GM12878 (cell line): ENCODE measurements around the gene NFIX. TPM values are rescaled to one million over a fixed set of nuclear protein-coding genes. Genes with fewer than 3 reads are reported as not detected.

Source experiments
- ATAC-seq: fragments of 200-7000 bp; cut with Tn5 transposase; 3 replicates; pipeline ENCODE4 v1.9.1; 2020; ENCODE audit warnings: mild to moderate bottlenecking, moderate library complexity
- BruUV-seq: library from RNA; stranded (reverse); fragments of 400-500 nt; replicated peaks from 2 replicates; lab custom pipeline; 2021; lab: Mats Ljungman, UMichigan
- CTCF ChIA-PET: fragments of 300-600 bp; sonication (Branson Sonifier 250); formaldehyde crosslinking; extraction: SDS; loops from one replicate; lab custom pipeline; 2021; ENCODE audit warnings: inconsistent platforms; lab: Yijun Ruan, JAX
- POLR2A ChIA-PET: fragments of 350-600 bp; formaldehyde crosslinking; extraction: SDS; loops from one replicate; lab custom pipeline; 2021; ENCODE audit warnings: inconsistent platforms; lab: Charles Lee
- RAD21 ChIA-PET: fragments of 300-600 bp; sonication (Branson Sonifier 250); formaldehyde crosslinking; loops from one replicate; lab custom pipeline; 2023; ENCODE audit warnings: antibody characterized with exemption; ENCODE audit not compliant: unreplicated experiment; lab: Charles Lee
- SMC1A ChIA-PET: fragments of 300-600 bp; sonication (Branson Sonifier 250); formaldehyde crosslinking; loops from one replicate; lab custom pipeline; 2023; ENCODE audit not compliant: unreplicated experiment, uncharacterized antibody; lab: Charles Lee
- DNase-seq: peaks from one replicate; pipeline ENCODE4 v3.0.0-alpha.2; 2011; ENCODE audit warnings: low read depth, low spot score
- FAIRE-seq: peaks from 3 replicates; lab custom pipeline; 2011; peaks lifted over from hg19 to GRCh38; lab: Jason Lieb, UNC
- H2AFZ ChIP-seq: 2 replicates; pipeline ENCODE4 v1.6.0; 2011; ENCODE audit warnings: low read depth, low read length, control low read depth; ENCODE audit not compliant: control insufficient read depth
- H3K27ac ChIP-seq: 2 replicates; pipeline ENCODE4 v1.5.1; 2011; ENCODE audit warnings: control low read depth; ENCODE audit not compliant: control insufficient read depth, insufficient read depth
- H3K27me3 ChIP-seq, 2 experiments: replicated peaks in 1 of 2; 2 replicates each; pipeline versions ENCODE4 v1.6.0 to v1.6.1; 2011; ENCODE audit warnings: low read length in 1 of 2; ENCODE audit not compliant: control insufficient read depth in 2 of 2, insufficient read depth in 2 of 2
- H3K36me3 ChIP-seq, 2 experiments: 2 replicates each; pipeline ENCODE4 v1.5.1; 2011; ENCODE audit warnings: low read length in 1 of 2; ENCODE audit not compliant: control insufficient read depth in 2 of 2, insufficient read depth in 2 of 2
- H3K4me1 ChIP-seq: 2 replicates; pipeline ENCODE4 v1.6.1; 2011; ENCODE audit warnings: mild to moderate bottlenecking, low read length, moderate library complexity, mixed read lengths; ENCODE audit not compliant: control insufficient read depth, insufficient read depth
- H3K4me2 ChIP-seq: 2 replicates; pipeline ENCODE4 v1.6.0; 2011; ENCODE audit warnings: control low read depth; ENCODE audit not compliant: control insufficient read depth, insufficient read depth
- H3K4me3 ChIP-seq: fragments of 200-600 bp; sonication (generic); 2 replicates; pipeline ENCODE4 v1.5.1; 2016
- H3K79me2 ChIP-seq: 2 replicates; pipeline ENCODE4 v1.6.0; 2011; ENCODE audit warnings: low read length; ENCODE audit not compliant: control insufficient read depth, insufficient read depth
- H3K9ac ChIP-seq: 2 replicates; pipeline ENCODE4 v1.8.0; 2011; ENCODE audit warnings: low read length, control low read depth, mixed read lengths; ENCODE audit not compliant: control insufficient read depth, insufficient read depth
- H3K9me3 ChIP-seq: replicated peaks from 3 replicates; pipeline ENCODE4 v1.5.1; 2011; ENCODE audit warnings: mild to moderate bottlenecking, low read length; ENCODE audit not compliant: control insufficient read depth, insufficient read depth
- H4K20me1 ChIP-seq: 2 replicates; pipeline ENCODE4 v1.6.0; 2011; ENCODE audit not compliant: control insufficient read depth, insufficient read depth
- CBX5 ChIP-seq: sonication (generic); IDR thresholded peaks from 2 replicates; pipeline ENCODE4 v1.6.1; 2016; ENCODE audit warnings: low read depth, moderate library complexity, mild to moderate bottlenecking, inconsistent platforms
- KDM1A ChIP-seq: fragments of 200-600 bp; sonication (generic); IDR thresholded peaks from 2 replicates; pipeline ENCODE4 v1.6.1; 2016; ENCODE audit warnings: borderline replicate concordance
- MYB ChIP-seq: fragments of 150-350 bp; IDR thresholded peaks from 2 replicates; pipeline ENCODE4 v1.6.1; 2014; ENCODE audit warnings: mild to moderate bottlenecking, low read depth, low read length, borderline replicate concordance
- PAX8 ChIP-seq: fragments of 450-650 bp; IDR thresholded peaks from 2 replicates; pipeline ENCODE4 v1.6.1; 2017; ENCODE audit warnings: mild to moderate bottlenecking, moderate library complexity
- RB1 ChIP-seq: fragments of 450-650 bp; formaldehyde crosslinking; IDR thresholded peaks from 2 replicates; pipeline ENCODE4 v1.6.1; 2017; ENCODE audit warnings: mild to moderate bottlenecking, borderline replicate concordance
- SUZ12 ChIP-seq: fragments of 200-600 bp; sonication (generic); IDR thresholded peaks from one replicate; pipeline ENCODE4 v1.6.1; 2018; ENCODE audit warnings: antibody characterized with exemption, mild to moderate bottlenecking; ENCODE audit not compliant: unreplicated experiment
- ZBED1 ChIP-seq: IDR thresholded peaks from 2 replicates; pipeline ENCODE4 v1.6.1; 2016; ENCODE audit warnings: borderline replicate concordance
- WGBS: methylation state at CpG from one replicate; pipeline ENCODE4 v1.1.6; 2016; ENCODE audit warnings: low lambda C conversion rate; ENCODE audit not compliant: insufficient replicate concordance, insufficient coverage; ENCODE audit errors: missing lambda C conversion rate; 5-methylcytosine and 5-hydroxymethylcytosine counted together
- in situ Hi-C: fragments of 300-500 bp; cut with MboI; formaldehyde crosslinking; loops from 9 replicates; pipeline ENCODE4 v1.14.3; 2018; ENCODE audit warnings: mixed read lengths
- intact Hi-C: fragments of 100-400 bp; cut with micrococcal nuclease; formaldehyde crosslinking; loops from one replicate; pipeline ENCODE4 v1.14.2; 2022; ENCODE audit not compliant: unreplicated experiment
- polyA plus RNA-seq, 11 experiments: library from polyadenylated mRNA; depleted of rRNA in 4 of 11; unstranded in 6 of 11; stranded (reverse) in 5 of 11; fragments of >200 nt; fragmentation: Nextera tagmentation in 4 of 11; fragmentation: Illumina TruSeq in 1 of 11; extraction: Ambion mirVana in 4 of 11; extraction: Trizol in 1 of 11; gene quantifications; 1 replicate in 1 of 11; 2 replicates in 10 of 11; pipeline versions ENCODE4 v1.2.1 to v1.2.3, GENCODE V29; 2011 to 2016; ENCODE audit warnings: inconsistent platforms in 2 of 11, missing spikeins in 2 of 11, low read depth in 1 of 11
- total RNA-seq, 4 experiments: library from RNA; depleted of rRNA in 3 of 4; stranded (reverse); fragments of >200 nt in 3 of 4; fragmentation: Illumina TruSeq in 1 of 4; extraction: Trizol in 1 of 4; gene quantifications; 2 replicates each; pipeline versions ENCODE4 v1.2.1 to v1.2.3, GENCODE V29; 2013 to 2021

The NFIX gene
- total and polyA plus RNA-seq, 10 of the 15 experiments (the other 5 are each of a cell fraction or from before 2014, with no cell fraction given): 0.02 to 2.2 (median 0.28) TPM

DNA sequence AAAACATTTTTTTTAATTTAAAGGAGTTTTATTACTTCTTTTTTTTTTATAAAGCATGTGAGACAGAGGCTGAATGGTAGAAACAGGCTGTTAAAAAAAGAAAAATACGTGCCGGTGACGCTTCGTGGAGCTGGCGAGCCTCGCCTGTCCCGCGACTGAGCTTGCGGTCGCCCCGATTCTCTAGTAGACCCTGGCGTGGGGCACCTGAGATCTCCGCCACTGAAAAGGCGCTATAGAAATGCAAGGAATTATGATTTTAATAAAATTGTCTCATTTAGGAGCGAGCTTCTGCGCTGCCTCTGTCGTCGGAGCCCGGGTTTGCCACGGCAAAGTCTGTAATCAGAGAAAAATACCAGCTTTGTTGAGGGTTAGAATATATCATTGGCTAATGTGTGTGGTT is 18.4 kb downstream of the NFIX start:
- Histone ChIP-seq H3K27ac (no peak overlapping the region), H2AFZ (no peak overlapping the region), H3K79me2 (no peaks in the 10 kb centered on the region), H3K4me1 (peaks cover 6% of the 10 kb centered on the region; the same call in 1 of the 2 replicates), H4K20me1 (no peaks in the 10 kb centered on the region), H3K9ac (no peak overlapping the region), H3K27me3 (peaks cover 15 to 32% of the 10 kb centered on the region in 2 experiments), H3K4me3 (no peak overlapping the region), H3K9me3 (no peaks in the 10 kb centered on the region), H3K4me2 (no peak overlapping the region; the same call in 1 of the 2 replicates), H3K36me3 (no peaks in the 10 kb centered on the region)
- ChIA-PET RAD21 (interaction anchor here (1.0 to 1.3 kb wide), 2 partner anchors 8 to 48 kb away, joined by 3 read pairs; no protein-coding TSS in a partner anchor), SMC1A (interaction anchor here (0.8 to 1.3 kb wide), 3 partner anchors 8 to 47 kb away, joined by 3 to 5 read pairs (median 4); no protein-coding TSS in a partner anchor), POLR2A (interaction anchor here (0.6 kb wide), 1 partner anchor 40 kb away, joined by 3 read pairs; no protein-coding TSS in a partner anchor), CTCF (interaction anchor here (1.0 to 1.8 kb wide), 4 partner anchors 15 to 48 kb away, joined by 5 to 8 read pairs (median 6); no protein-coding TSS in a partner anchor)
- in situ Hi-C loops (no loop called here), intact Hi-C loops (no loop called here)
- WGBS: 7% methylated on average over 20 of the region's 20 CpGs
- ATAC-seq (no peak), FAIRE-seq (no peak), DNase-seq (no peak)
- peak; percentile 4 for TF ChIP-seq SUZ12
- TF ChIP-seq MYB: no peak
- no TSS peak for BruUV-seq

DNA sequence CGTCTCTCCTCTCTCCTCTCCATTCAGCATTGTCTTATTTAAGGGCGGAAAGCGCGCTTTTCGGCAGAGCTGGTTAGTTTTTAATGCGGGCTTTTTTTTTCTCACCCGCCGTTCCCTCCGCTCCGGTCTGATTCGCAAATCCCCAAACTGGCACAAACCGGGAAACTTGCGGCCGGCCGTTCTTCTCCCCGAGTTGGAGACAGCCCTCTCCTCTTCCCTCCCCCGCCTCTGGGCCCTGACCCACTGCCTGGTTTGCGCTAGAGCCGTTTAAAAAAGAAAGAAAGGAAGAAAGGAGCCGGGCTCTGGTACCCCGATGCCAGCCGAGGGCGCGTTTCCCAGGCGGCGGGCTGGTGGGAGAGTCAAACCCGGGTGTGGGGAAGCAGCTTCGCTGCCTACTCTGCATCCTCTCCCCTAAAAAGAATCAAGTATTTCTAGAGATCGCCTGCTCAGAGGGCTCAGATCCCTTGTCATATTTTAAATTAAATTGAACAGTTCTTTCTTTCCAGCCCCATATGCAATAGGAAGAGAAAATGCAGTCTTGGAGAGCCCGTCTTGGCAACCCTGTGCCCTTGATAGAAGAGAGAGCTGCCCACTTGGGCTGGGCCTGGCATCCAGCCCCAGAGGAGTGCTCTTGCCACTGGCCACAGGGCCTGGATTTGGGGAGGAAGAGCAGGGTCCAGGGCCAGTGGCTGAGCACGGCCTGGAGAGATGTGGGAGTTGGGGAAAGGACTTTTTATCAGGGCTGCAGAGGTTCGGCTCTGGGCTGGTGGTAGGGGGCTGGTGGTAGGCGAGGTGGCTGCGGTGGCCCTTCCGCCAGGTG is 19.0 kb downstream of the NFIX start:
- H3K4me2 ChIP-seq: peak overlapping the region; percentile 22; the same call in 1 of the 2 replicates
- H3K4me3 ChIP-seq: no peak overlapping the region
- intact Hi-C loops (no loop called here), in situ Hi-C loops (no loop called here)
- no peak overlapping the region for H3K27ac ChIP-seq
- peaks cover 6% of the 10 kb centered on the region; the same call in 1 of the 2 replicates for H3K4me1 ChIP-seq
- H3K36me3 ChIP-seq: no peaks in the 10 kb centered on the region
- H3K9ac ChIP-seq: no peak overlapping the region
- TF ChIP-seq ZBED1: no peak
- TF ChIP-seq SUZ12: peak; percentile 0
- no peak for TF ChIP-seq CBX5
- no peak for TF ChIP-seq PAX8
- TF ChIP-seq KDM1A: no peak
- no peak for TF ChIP-seq RB1
- CTCF ChIA-PET: interaction anchor here (1.0 to 1.8 kb wide), 4 partner anchors 15 to 49 kb away, joined by 5 to 8 read pairs (median 6); no protein-coding TSS in a partner anchor
- H3K9me3 ChIP-seq: no peaks in the 10 kb centered on the region
- BruUV-seq: no TSS peak
- RAD21 ChIA-PET: interaction anchor here (1.0 kb wide), 1 partner anchor 8 kb away, joined by 3 read pairs; no protein-coding TSS in a partner anchor
- SMC1A ChIA-PET: interaction anchor here (0.8 to 1.3 kb wide), 3 partner anchors 8 to 47 kb away, joined by 3 to 5 read pairs (median 4); no protein-coding TSS in a partner anchor
- FAIRE-seq (no peak), ATAC-seq (no peak), DNase-seq (no peak)
- no peaks in the 10 kb centered on the region for H4K20me1 ChIP-seq
- peaks cover 15 to 32% of the 10 kb centered on the region in 2 experiments for H3K27me3 ChIP-seq
- H3K79me2 ChIP-seq: no peaks in the 10 kb centered on the region
- H2AFZ ChIP-seq: no peak overlapping the region
- WGBS: 11% methylated on average over 35 of the region's 35 CpGs
- POLR2A ChIA-PET: no interaction called here
